A549 (cell line): ENCODE measurements around the gene DPYD.

ENCODE experiments used
- CTCF ChIP-seq: fragments of >200 bp; sonication (Bioruptor Twin); formaldehyde crosslinking; IDR thresholded peaks from 3 replicates; pipeline ENCODE4 v1.5.1; 2016
- GATA3 ChIP-seq: IDR thresholded peaks from 2 replicates; pipeline ENCODE4 v1.6.1; 2012; ENCODE audit warnings: borderline replicate concordance
- JUNB ChIP-seq: fragments of >200 bp; sonication (Bioruptor Twin); formaldehyde crosslinking; IDR thresholded peaks from 2 replicates; pipeline ENCODE4 v1.6.1; 2016
- POLR2A ChIP-seq: IDR thresholded peaks from 2 replicates; pipeline ENCODE4 v1.6.1; 2012; ENCODE audit warnings: mild to moderate bottlenecking, low read length
- POLR2AphosphoS2 ChIP-seq: conservative IDR thresholded peaks from 2 replicates; pipeline ENCODE4 v1.6.1; 2012; ENCODE audit warnings: low read length, improper control_type of control experiment, inconsistent platforms

- TF ChIP-seq POLR2A (no peak), CTCF (no peak), JUNB (no peak), GATA3 (no peak), POLR2AphosphoS2 (no peak)
These were observed 199.6 kb downstream of the DPYD start for GRCh38 chr1:97721221-97721620.
